ENCODE measurements around the gene CASP12.

Gene CASP12

DNA sequence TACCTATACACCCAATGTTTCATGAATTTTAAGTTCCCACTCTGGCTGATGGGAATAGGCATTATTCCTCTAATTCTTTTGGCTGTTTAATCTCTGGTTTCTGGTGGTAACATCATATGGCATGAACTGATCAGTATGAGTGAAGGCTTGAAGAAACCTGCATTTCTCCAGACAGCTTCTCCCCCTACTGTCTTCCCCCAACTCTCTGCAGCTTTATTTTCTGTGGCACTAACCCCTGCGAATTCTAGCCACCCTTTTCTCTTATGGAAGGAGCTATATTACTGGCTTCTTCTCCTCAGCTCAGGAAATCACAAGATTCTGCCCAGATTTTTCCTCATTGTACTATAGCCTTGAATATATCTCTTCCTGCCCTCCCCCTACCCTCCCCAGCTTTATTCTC is 57.1 kb downstream of the CASP12 start:
- in situ Hi-C loops (cut with HindIII; ENCODE audit: low sequenced_read_pairs): no loop called here

DNA sequence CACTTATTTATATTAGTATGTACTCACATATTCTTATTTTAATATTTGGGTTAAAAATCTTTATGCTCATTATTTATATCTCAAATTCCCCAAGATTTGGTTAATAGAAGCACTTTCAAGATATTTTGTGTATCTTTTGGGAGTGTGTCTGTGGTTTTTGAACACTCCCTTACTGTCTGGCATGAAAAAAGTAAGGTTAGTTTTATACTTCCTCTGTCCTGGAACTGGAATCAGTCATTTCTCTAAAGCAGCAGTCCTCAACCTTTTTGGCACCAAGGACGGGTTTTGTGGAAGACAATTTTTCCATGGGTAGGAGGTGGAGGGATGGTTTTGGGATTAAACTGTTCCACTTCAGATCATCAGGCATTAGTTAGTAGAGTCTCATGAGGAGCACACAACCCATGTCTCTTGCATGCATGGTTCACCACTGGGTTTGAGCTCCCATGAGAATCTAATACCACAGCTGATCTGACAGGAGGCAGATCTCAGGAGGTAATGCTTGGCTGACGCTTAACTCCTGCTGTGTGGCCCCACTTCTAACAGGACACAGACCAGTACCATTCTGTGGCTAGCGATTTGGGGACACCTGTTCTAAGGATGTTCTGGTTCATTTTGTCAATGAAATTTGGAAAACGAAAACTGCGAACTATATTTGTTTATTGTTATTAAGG is 60.2 kb downstream of the CASP12 start:
- in situ Hi-C loops (cut with HindIII; ENCODE audit: low sequenced_read_pairs): no loop called here

DNA sequence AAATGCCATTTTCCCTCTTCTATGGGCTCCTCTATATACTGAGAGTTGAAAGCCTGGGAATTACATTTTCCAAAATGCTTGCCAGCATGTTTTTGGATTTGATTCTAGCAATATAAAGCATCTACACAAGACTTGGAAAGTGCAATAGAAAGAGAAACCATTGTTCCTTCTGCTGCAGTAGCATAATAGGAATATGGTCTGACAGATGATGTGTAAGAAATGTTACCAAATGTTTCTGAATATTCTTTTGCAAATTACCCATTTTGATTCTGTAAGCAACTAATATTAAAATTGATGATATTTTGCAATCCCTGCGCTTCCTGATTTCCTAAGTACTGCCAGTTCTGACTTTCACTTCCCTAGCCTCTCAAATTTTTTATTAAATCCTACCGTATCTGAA is 61.6 kb downstream of the CASP12 start:
- in situ Hi-C loops (cut with HindIII; ENCODE audit: low sequenced_read_pairs): no loop called here
